IPS-11a (cell line): Measurements from ENCODE around the gene CTU2.

Experiments used
- H3K4me3 ChIP-seq: one replicate; pipeline ENCODE4 v1.5.1; 2013; ENCODE audit warnings: low read depth, low read length, control low read depth

Gene CTU2

GRCh38 chr16:88726981-88727380 is 20.7 kb downstream of the CTU2 start:
- H3K4me3 ChIP-seq: no peak overlapping the region

- H3K4me3 ChIP-seq: no peak overlapping the region
Observed at GRCh38 chr16:88727871-88728270, 21.6 kb downstream of the CTU2 start.

DNA sequence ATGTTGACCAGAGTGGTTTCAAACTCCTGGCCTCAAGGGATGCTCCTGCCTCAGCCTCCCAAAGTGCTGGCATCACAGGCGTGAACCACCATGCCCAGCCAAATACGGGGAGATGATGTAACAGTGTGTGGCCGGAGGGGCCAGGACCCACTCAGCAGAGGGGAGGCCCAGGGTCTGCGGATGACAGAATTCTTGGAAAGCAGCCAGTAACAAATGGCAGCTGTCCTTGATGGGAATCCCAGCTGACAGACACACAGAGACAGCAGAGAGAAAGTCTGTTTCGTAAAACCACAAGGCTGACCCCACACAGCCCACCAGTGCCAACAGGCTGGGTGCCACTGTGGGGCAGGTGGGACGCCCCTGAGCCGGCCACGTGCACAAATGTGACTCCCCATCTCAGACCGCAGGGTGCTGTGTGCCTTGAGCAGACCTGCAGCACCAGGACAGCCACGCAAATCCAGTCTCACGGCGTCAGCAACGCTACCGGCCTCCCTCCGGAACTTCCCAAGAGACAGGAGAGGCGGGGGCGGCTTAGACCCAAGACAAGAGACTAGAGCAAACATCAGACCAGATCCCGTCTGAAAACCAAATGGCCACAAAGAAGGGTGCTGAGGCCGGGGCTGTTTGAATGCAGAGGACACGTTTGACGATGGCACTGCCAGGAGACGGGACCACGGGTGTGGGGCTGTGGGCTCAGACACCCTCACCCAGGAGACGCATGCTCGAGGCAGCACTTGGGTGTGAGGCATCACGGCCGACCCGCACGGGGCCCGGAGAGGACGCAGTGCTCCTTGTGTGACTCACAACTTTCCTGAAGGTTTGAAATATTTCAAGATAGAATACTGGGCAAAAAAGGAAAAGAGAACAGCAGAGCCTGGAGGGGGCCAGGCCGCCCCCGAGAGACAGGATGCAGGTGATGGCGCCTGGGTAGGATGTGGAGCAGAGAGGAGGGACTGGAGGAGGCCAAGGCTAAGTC is 24.6 kb downstream of the CTU2 start:
- H3K4me3 ChIP-seq: no peak overlapping the region

GRCh38 chr16:88731699-88732098 is 25.4 kb downstream of the CTU2 start:
- no peak overlapping the region for H3K4me3 ChIP-seq

- no peak overlapping the region for H3K4me3 ChIP-seq
Observed at GRCh38 chr16:88732172-88732960, 26.1 kb downstream of the CTU2 start.

- no peak overlapping the region for H3K4me3 ChIP-seq
Observed at GRCh38 chr16:88732961-88733294, 26.6 kb downstream of the CTU2 start.

DNA sequence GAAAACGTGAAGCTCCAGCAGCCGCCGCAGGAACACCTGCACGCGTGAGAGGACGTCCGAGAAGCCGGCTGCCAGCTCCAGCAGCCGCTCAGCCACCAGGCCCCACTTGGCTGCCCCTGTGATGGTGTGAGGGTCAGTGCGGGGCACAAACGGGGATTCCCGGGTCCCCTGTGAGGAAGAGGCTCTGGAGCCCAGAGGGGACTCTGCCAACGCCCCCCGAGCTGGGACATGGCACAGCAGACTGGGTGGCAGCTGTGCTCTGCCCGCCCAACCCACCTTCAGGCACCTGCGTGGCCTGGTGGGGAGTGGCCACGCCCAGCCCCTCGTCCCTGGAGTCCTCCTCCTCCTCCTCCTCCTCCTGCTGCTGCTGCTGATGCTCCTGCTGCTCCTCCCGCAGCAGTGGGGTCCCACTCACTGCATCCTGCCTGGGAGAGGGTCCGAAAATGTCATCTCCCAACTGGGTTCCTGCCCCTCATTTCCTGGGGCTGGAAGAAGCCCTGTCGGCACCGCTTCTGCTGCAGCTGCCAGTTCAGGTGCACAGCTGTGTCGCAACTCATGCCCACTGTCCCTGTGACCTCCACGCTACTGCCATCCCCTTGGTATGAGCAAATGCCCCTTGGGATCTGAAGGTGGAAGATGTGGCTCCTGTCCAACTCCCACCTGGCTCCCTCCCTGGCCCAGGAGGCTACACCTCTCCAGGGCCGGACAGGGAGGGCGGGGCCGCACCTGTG is 27.5 kb downstream of the CTU2 start:
- no peak overlapping the region for H3K4me3 ChIP-seq

DNA sequence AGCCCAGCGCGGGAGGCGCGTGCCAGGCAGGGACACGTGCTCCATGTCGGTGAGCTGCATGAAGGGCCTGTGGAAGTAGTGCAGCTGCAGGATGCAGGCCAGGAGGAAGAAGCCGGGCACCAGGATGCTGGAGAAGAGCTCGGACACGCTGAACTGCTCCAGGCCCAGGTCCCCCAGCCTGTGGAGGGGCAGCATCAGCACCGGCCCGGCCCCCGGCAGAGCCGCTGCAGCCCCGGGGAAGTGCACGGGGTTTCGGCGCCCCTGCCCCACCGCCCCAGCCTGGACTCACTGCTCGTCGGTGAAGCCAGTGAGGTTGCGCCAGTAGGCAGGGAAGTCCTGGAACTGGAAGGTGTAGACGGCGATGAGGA is 28.0 kb downstream of the CTU2 start:
- H3K4me3 ChIP-seq: no peak overlapping the region

DNA sequence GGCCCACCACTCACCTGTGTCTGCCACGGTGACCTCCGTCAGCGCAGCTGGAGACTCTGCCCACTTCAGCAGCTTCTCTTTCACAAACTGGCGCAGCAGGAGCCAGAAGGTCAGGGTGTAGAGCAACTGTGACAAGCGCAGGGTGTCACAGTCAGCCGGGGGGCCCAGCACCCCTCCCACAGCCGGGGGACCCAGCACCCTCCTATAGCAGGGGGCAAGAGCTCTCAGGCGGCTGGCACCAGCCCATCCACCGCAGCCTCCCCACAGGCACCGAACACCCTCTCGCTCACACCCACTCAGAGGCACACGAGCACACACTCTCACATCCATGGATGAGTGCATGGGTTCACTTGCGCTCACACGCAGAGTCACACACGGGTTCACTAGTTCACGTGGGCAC is 28.8 kb downstream of the CTU2 start:
- H3K4me3 ChIP-seq: no peak overlapping the region

- H3K4me3 ChIP-seq: no peak overlapping the region
Observed at GRCh38 chr16:88735616-88736015, 29.3 kb downstream of the CTU2 start.

- no peak overlapping the region for H3K4me3 ChIP-seq
Observed at GRCh38 chr16:88736088-88736487, 29.8 kb downstream of the CTU2 start.

DNA sequence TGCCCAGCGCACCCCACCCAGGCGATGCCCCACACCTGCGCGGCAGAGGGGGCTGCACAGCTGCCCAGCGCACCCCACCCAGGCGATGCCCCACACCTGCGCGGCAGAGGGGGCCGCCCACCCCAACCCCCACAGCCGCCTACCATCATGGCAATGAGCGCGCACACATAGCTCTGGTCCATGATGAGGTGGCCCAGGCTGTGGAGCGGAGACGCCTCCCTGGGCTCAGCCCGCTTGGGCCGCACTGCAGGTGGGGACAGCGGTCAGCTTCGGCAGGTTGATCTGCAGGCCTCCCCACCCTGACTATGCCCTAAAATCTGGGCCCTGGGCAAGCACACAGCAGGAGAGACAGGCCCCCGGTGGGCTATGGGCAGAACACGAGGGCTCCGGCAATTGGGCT is 30.2 kb downstream of the CTU2 start:
- H3K4me3 ChIP-seq: no peak overlapping the region

DNA sequence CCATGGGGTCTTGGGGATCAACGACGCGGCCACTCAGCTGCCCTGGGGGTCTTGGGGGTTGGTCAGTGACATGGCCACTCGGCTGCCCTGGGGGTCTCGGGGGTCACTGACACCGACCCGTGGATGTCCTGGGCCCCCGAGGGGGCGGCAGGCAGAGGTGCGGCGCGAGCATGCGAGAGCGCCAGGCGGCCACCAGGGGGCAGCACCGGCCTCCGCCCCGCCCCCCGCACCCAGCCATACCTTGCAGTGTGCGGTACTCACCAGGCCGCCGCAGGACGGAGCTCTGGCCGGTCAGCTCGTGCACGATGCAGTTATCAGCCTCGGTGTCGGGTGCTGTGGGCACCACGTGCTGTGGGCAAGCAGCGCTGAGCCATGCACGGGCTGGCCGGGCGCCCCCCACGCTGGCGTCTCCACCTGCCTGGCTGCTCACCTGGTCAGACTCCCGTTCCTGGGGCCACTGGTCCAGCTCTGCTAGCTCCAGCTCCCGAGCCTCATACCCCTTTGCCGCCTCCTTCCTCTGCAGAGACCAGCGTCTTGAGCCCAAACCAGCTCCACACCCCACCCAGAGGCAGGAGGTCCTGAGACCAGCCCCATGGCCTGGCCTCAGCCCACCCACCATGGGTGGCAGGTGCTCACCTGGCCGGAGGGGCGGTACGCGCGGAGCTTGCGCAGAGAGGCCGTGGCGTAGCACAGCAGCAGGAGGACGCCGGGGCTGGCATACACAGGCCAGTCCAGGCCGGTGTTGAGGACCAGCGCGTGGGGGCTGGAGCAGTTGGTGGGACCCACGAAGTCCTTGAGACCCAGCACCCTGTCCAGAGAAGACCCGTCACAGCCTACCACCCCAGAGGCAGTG is 31.2 kb downstream of the CTU2 start:
- H3K4me3 ChIP-seq: no peak overlapping the region

GRCh38 chr16:88738151-88739084 is 32.1 kb downstream of the CTU2 start:
- no peak overlapping the region for H3K4me3 ChIP-seq

DNA sequence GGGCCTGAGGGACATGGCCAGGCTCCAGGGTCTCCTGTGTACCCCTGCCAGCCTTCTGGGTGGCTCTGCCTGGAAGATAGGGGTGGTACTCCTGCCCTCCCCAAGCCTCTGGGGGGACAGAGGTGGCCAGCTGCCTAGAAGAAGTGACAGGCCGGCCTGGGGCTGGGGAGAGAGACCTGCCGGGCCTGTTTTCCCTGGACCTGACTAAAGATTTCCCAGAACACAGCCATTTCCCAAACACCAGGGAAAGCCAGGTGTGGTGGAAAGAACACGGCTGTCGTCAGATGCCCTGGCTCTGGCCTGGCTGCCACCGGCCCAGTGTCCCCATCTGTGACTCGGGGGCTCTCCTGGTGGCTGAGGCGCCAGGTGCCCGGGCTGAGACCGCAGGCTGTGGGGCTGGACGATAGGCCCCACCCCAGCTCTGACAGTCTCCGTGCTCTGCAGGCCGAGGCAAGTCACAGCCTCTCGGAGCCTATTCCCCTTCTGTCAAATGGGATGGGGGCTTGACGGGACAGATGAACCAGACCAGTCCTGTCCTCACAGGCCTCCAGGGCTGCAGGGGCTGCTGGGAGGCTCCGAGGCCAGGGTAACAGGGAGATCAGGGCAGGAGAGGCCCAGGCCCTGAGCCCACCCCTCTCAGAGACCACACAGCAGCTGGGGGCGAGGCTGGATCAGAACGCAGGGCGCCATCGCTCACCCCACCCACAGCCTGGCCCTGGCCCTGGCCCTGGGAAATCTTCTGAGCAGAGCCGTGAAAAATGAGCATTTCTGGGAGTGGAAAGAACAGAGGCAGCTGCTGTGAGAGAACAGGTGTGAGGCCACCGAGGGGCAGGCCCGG is 33.1 kb downstream of the CTU2 start:
- H3K4me3 ChIP-seq: no peak overlapping the region

DNA sequence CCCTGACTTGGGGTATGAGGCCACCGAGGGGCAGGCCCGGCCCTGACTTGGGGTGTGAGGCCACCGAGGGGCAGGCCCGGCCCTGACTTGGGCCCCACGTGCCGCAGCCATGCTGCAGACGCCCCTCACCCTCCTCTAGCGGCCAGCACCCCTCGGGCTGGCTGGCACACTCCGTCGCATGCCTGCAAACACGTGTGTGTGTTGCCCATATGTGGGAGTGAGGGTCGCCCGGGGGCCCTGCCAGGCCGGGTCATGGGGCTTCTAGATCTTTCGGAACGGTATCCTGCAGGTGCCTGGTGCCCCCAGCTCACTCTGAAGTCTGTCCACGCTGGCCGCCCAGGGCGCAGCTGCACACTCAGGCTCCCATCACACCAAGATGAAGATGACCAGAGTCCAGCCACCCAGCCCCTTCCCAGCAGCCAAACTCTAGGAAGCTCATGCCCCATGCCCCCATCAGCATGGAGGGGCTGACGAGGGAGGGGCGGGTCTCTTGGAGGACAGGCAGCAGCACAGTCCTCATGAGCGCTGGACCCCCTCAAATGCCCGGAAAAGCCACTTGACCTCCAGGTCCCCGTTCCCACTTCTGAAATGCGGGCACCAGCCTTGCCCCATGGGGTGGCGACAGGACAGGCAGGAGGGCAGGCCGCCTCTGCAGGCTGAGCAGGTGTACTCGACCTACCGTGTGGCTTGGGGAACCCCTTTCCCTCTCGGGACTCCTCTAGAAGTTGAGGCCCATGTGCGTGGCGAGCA is 33.8 kb downstream of the CTU2 start:
- no peak overlapping the region for H3K4me3 ChIP-seq

DNA sequence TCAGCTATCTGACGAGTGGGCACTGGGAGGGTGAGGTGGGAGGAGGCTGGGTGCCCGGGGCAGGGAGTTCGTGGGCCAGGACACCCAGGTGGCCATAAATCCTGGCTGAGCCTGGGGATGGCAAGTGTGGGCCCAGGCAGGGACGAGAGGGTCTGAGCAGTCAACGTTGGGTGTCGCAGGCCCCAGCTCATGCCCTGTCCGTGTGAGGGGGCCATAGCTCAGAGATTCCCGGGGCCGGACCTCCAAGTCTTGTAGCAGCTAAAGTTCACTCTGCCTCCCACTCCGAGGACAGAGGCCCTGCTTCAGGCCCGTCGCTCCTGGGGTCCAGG is 34.4 kb downstream of the CTU2 start:
- no peak overlapping the region for H3K4me3 ChIP-seq

DNA sequence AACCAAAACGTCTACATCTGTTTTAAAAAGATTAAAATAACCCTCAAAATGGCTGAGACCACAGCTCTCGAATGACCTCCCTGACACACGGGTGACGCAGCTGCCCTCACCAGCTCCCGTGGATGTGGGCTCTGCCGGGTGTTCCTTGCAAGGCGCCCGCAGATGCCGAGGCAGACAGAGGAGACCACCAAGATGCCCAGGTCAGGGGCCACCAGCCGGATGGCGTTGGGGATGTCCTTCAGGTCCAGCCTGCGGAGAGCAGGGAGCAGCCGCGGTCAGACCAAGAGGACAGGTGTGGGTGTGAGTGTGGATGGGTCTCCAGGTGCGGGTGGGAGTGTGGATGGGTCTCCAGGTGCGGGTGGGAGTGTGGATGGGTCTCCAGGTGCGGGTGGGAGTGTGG is 35.1 kb downstream of the CTU2 start:
- H3K4me3 ChIP-seq: no peak overlapping the region
